Inferior parietal cortex (tissue), 1 donor: ENCODE data around the gene C4orf50.
A peak's percentile ranks its signal among the peaks of the same experiment; 100 is the strongest.

Experiments
- DNase-seq: peaks from one replicate; pipeline ENCODE4 v3.0.0-alpha.2; 2016; ENCODE audit errors: extremely low spot score

C4orf50 gene

GRCh38 chr4:5992828-5993321, 25.4 kb downstream of the C4orf50 start:
- no peak for DNase-seq

GRCh38 chr4:5992171-5992827, 25.9 kb downstream of the C4orf50 start:
- DNase-seq = no peak

- DNase-seq = no peak
Observed at GRCh38 chr4:5991405-5991804, 26.8 kb downstream of the C4orf50 start.

- no peak for DNase-seq
Observed at GRCh38 chr4:5990446-5991160, 27.6 kb downstream of the C4orf50 start.

- DNase-seq = no peak
Observed at GRCh38 chr4:5989236-5990225, 28.7 kb downstream of the C4orf50 start.

- no peak for DNase-seq
Observed at GRCh38 chr4:5988086-5988845, 30.0 kb downstream of the C4orf50 start.

- DNase-seq = no peak
Observed at GRCh38 chr4:5984843-5985242, 33.4 kb downstream of the C4orf50 start.

GRCh38 chr4:5982156-5982973, 35.9 kb downstream of the C4orf50 start:
- DNase-seq = no peak

- peak; percentile 27 for DNase-seq
Observed at GRCh38 chr4:5980436-5981155, 37.6 kb downstream of the C4orf50 start.

GRCh38 chr4:5979981-5980380, 38.2 kb downstream of the C4orf50 start:
- no peak for DNase-seq

- DNase-seq = no peak
Observed at GRCh38 chr4:5976921-5977320, 41.3 kb downstream of the C4orf50 start.

- no peak for DNase-seq
Observed at GRCh38 chr4:5976431-5976830, 41.8 kb downstream of the C4orf50 start.

GRCh38 chr4:5974321-5974720, 43.9 kb downstream of the C4orf50 start:
- DNase-seq = no peak

- DNase-seq = no peak
Observed at GRCh38 chr4:5973486-5974220, 44.6 kb downstream of the C4orf50 start.

- DNase-seq = no peak
Observed at GRCh38 chr4:5973033-5973432, 45.2 kb downstream of the C4orf50 start.

- DNase-seq = no peak
Observed at GRCh38 chr4:5972571-5972970, 45.7 kb downstream of the C4orf50 start.

- DNase-seq = no peak
Observed at GRCh38 chr4:5971078-5971450, 47.2 kb downstream of the C4orf50 start.

GRCh38 chr4:5970381-5971077, 47.7 kb downstream of the C4orf50 start:
- no peak for DNase-seq

- DNase-seq = no peak
Observed at GRCh38 chr4:5969777-5970176, 48.5 kb downstream of the C4orf50 start.
